Neutrophil (primary cell): Measurements from ENCODE around the gene NPAS3.

Experiments
- H3K27ac ChIP-seq: fragments of 200-600 bp; sonication (generic); 2 replicates; pipeline ENCODE4 v1.5.1; 2016; ENCODE audit warnings: mild to moderate bottlenecking, moderate library complexity
- H3K27me3 ChIP-seq: fragments of 200-600 bp; sonication (generic); 2 replicates; pipeline ENCODE4 v1.6.0; 2016; ENCODE audit warnings: mild to moderate bottlenecking
- H3K36me3 ChIP-seq: fragments of 200-600 bp; sonication (generic); 2 replicates; pipeline ENCODE4 v1.5.1; 2017
- H3K4me1 ChIP-seq, 2 experiments: fragments of 200-600 bp in 1 of 2; sonication (generic) in 1 of 2; 1 replicate in 1 of 2; 2 replicates in 1 of 2; pipeline versions ENCODE4 v1.5.1 to v1.6.1; 2013 to 2016; ENCODE audit warnings: low read depth in 1 of 2, low read length in 1 of 2, mild to moderate bottlenecking in 1 of 2, moderate library complexity in 1 of 2; ENCODE audit not compliant: control insufficient read depth in 1 of 2, insufficient read depth in 1 of 2
- H3K4me3 ChIP-seq, 2 experiments: fragments of 200-600 bp in 1 of 2; sonication (generic) in 1 of 2; 1 replicate in 1 of 2; 2 replicates in 1 of 2; pipeline ENCODE4 v1.5.1; 2013 to 2016; ENCODE audit warnings: low read depth in 1 of 2, low read length in 1 of 2, mild to moderate bottlenecking in 1 of 2, moderate library complexity in 1 of 2
- H3K9me3 ChIP-seq: fragments of 200-600 bp; sonication (generic); 2 replicates; pipeline ENCODE4 v1.5.1; 2016
- TF ChIP-seq, protein P1 (sequence below): fragments of 200-600 bp; sonication (generic); IDR thresholded peaks from 2 replicates; pipeline ENCODE4 v1.5.1; 2016; ENCODE audit warnings: antibody characterized with exemption

The NPAS3 gene

DNA sequence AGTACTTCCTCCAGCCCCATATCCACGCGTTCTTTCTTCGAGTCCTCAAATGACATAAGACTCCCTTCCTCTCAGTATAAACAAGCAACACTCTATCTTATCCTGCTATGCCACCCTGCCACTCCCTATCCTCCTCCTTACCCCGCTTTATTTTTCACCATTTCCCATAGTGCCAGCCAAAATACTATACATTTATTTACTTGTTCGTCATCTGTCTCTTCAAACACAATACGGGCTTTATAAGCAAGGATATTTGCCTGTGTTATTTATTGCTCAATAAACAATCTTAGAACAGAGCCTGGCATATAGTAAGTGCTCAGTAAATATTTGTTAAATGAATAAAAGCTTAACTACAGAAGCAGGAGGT is 567.3 kb downstream of the NPAS3 start:
- Histone ChIP-seq H3K4me1 (no peaks in the 10 kb centered on the region), H3K27me3 (no peaks in the 10 kb centered on the region), H3K9me3 (no peaks in the 10 kb centered on the region), H3K4me3 (no peak overlapping the region), H3K36me3 (no peaks in the 10 kb centered on the region), H3K27ac (no peak overlapping the region)
- TF ChIP-seq, protein P1, sequence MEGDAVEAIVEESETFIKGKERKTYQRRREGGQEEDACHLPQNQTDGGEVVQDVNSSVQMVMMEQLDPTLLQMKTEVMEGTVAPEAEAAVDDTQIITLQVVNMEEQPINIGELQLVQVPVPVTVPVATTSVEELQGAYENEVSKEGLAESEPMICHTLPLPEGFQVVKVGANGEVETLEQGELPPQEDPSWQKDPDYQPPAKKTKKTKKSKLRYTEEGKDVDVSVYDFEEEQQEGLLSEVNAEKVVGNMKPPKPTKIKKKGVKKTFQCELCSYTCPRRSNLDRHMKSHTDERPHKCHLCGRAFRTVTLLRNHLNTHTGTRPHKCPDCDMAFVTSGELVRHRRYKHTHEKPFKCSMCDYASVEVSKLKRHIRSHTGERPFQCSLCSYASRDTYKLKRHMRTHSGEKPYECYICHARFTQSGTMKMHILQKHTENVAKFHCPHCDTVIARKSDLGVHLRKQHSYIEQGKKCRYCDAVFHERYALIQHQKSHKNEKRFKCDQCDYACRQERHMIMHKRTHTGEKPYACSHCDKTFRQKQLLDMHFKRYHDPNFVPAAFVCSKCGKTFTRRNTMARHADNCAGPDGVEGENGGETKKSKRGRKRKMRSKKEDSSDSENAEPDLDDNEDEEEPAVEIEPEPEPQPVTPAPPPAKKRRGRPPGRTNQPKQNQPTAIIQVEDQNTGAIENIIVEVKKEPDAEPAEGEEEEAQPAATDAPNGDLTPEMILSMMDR: no peak

DNA sequence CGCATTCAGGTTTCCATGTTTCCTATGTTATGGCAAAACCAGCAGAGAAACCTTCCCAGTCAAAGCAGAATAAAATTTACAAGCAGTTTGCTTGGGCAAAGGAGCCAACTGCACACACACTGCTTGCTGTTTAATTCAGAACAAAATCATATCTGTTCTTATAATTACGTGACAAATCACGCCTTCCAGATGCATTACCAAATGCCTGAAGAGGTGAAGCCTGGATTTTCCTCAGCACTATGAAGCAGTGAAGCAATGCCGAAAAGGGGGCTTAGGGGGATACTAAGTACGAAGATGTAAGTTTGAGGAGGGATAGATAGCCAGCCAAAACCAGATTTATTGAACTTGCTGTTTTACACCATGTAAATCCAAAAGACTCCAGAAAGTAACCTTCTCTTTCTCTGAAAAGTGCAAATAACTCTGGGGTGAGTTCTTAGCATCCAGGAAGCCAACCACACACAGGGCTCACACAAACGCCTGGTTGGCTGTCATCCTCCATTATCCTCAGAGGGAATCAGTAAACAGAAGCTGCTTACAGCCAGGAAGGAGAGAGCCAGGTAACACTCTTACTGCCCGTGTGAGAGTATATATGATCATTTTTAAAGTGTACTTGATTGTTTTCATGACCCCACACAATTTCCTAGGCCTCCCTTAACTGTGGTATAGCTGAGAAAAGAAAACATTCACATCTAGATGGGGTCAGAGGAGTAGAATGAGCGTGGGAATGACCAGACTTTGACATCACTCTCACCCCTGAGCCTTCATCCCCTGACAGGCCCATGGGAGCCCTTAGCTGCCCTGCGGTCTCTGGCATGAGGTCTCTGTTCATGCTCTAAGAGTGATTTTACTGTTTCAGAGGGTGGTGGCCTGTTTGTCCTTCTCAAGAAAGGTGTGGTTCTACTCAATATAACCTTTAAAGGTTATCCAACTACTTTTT is 569.7 kb downstream of the NPAS3 start:
- Histone ChIP-seq H3K9me3 (no peaks in the 10 kb centered on the region), H3K4me3 (no peak overlapping the region), H3K27me3 (peaks cover 3% of the 10 kb centered on the region), H3K27ac (no peak overlapping the region), H3K4me1 (no peaks in the 10 kb centered on the region), H3K36me3 (no peaks in the 10 kb centered on the region)
- TF ChIP-seq, protein P1: no peak

DNA sequence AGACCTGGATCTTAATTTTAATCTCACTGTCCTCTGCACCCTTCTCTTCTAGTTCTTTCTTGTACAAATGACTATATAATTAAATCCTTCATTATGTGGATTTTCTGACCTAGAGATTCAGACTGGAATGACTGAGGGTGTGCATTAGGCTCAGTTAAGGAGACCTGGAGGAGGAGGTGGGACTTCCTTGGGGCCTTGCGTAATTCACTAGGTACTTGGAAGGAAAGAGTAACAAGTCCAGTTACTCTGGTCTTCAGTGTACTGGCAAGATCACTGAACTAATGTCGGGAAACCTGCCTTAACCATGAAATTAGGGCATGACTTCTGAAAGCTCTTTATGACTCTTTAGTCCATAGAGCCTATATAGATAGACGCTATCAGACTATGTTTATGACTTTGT is 570.8 kb downstream of the NPAS3 start:
- H3K4me3 ChIP-seq: no peak overlapping the region
- TF ChIP-seq, protein P1: no peak

DNA sequence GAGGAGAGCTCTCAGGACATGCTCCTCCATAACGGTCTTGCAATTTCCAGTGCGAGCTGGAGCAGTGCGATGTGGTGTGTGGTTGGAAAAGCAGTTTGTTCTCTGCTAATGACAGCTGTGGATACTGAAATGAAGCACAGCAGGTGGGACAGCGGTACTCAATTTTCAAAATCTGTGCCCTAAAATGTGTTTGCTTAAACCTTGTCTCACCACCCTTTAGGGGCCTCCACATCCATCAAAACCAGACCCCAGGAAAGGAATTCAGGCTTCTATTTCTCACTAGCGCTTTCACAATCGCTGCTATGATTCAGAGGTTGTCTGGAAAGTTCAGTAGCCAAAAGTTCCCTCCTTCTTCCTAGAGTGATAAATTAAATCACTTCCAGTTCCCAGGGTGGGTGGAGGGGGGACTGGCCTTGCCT is 571.4 kb downstream of the NPAS3 start:
- H3K4me3 ChIP-seq: no peak overlapping the region
- H3K27ac ChIP-seq: no peak overlapping the region
- no peaks in the 10 kb centered on the region for H3K4me1 ChIP-seq
- H3K36me3 ChIP-seq: no peaks in the 10 kb centered on the region
- peaks cover 3% of the 10 kb centered on the region for H3K27me3 ChIP-seq
- TF ChIP-seq, protein P1: no peak
- H3K9me3 ChIP-seq: no peaks in the 10 kb centered on the region

More for the DNA sequence above, 570.8 kb downstream of the NPAS3 start:
- H3K9me3 ChIP-seq: no peaks in the 10 kb centered on the region
- H3K27me3 ChIP-seq: peaks cover 3% of the 10 kb centered on the region
- H3K4me1 ChIP-seq: no peaks in the 10 kb centered on the region
- no peak overlapping the region for H3K27ac ChIP-seq
- no peaks in the 10 kb centered on the region for H3K36me3 ChIP-seq

DNA sequence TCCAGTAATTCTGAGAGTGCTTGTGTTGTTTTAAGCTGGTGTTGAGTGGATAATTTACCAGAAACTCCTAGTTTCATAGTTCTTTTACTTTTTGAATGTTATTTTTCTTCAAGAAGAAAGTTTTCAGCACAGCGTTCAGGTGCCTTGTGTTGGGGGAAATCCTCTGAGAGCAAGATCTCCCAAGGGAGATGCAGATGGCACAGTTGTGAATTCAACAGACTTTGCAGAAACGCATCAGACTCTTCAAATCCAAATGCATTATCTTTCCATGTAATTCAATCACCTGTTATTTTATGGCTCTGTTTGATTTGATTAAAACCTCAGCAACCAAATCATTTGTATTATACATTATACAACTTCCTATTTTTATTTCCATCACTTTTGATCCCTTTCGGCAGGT is 572.3 kb downstream of the NPAS3 start:
- Histone ChIP-seq H3K27me3 (peaks cover 3% of the 10 kb centered on the region), H3K27ac (no peak overlapping the region), H3K4me1 (no peaks in the 10 kb centered on the region), H3K9me3 (no peaks in the 10 kb centered on the region), H3K4me3 (no peak overlapping the region), H3K36me3 (no peaks in the 10 kb centered on the region)
- TF ChIP-seq, protein P1: no peak
